ENCODE results near the gene NPIPA1.
"Not testable (repeated sequence)": the region's sequence is repeated elsewhere in the genome, so short reads cannot be mapped to it uniquely, and the experiment has no call there.

The NPIPA1 gene

DNA sequence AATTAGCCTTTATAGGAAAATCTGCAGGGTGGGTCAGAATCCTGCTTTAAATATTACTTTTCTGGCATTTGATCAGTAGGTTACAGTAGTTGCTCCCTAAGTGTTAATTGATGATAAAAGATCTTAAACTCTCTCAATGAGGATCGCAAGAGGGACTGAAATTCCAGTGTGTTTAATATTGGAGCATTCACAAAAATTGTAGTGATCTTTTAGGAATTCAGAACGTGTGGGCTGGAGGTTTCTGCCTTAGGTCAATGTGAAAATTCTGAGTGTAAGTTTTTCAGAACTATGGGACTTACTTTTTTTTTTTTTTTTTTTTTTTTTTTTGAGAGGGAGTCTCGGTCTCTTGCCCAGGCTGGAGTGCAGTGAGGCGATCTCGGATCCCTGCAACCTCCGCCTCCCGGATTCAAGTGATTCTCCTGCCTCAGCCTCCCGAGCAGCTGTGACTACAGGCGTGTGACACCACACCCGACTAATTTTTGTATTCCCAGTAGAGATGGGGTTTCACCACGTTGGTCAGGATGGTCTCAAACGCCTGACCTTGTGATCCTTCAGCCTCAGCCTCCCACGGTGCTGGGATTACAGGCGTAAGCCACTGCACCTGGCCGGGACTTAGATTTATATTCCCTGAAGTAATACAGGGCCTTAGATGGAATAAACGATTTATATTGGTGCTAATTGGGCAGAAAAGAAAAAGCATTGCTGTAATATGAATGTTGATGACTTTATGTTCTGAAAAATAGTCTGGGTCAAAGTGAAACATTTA is 39.9 kb downstream of the NPIPA1 start:
- DNase-seq (ENCODE audit: low read depth in 2 of 2) = not testable (repeated sequence)

DNA sequence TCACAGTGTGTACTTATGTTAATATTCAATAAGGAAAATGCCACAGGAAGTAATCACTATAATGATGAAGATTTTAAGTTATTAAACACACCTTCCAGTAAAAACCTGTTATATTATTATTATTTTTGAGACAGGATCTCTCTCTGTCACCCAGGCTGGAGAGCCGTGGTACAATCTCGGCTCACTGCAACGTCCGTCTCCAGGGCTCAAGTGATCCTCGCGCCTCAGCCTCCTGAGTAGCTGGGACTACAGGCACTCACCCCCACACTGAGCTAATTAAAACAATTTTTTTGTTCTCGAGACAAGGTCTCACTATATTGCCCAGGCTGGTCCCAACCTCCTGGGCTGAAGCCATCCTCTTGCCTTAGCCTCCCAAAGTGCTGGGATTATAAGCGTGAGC is 41.0 kb downstream of the NPIPA1 start:
- DNase-seq (ENCODE audit: low read depth in 2 of 2) = not testable (repeated sequence)

DNA sequence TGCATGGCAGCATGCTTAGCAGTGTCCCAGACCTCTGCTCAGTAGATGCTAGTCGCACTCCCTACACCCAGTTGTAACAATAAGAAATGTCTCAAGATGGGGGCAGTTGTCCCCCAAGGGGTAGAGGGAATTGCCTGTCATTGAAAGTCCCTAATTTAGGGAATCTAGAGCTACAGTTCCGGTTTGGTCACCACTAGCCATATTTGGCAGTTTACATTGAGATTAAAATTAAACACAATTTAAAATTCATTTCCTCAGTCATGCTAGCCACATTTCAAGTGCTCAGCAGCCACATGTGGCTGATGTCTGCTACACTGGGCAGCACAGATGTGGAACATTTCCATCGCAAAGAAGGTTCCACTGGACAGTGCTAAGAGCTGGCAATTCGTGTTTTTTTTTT is 41.7 kb downstream of the NPIPA1 start:
- DNase-seq (ENCODE audit: low read depth in 2 of 2) = not testable (repeated sequence)

DNA sequence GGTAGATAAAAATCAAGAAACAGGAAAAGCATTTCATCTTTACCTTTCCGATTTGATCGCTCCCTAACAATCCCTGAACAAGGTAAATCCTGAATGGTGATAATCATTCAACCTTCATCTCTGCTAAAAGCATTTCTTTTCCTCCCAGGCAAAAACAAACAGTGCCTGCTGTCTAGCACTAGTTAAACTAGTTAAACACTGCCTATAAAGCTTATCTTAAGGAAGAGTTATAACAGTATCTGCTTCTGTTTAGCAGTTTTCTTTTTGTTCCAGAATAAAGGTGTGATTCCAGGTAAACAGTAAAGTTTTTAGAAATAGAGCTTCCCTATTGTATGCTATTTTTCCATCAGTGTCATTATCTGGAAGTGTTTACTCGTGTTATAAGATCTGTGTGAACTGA is 44.0 kb downstream of the NPIPA1 start:
- DNase-seq (ENCODE audit: low read depth in 2 of 2) = not testable (repeated sequence)

DNA sequence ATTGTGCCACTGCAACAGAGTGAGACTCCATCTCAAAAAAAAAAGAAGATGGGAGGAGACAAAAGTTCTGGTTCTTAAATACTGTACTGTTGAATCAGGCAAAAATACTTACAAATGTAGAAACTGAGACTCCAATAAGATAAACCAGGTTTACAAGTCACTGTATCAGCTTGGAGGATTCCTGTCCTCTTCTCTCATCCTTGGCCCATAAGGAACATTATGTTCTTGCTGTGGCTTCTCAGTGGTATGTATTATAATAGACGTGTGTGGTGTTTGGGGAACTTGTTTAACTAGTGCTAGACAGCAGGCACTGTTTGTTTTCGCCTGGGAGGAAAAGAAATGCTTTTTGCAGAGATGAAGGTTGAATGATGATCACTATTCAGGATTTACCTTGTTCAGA is 45.3 kb downstream of the NPIPA1 start:
- DNase-seq (ENCODE audit: low read depth in 2 of 2) = not testable (repeated sequence)

DNA sequence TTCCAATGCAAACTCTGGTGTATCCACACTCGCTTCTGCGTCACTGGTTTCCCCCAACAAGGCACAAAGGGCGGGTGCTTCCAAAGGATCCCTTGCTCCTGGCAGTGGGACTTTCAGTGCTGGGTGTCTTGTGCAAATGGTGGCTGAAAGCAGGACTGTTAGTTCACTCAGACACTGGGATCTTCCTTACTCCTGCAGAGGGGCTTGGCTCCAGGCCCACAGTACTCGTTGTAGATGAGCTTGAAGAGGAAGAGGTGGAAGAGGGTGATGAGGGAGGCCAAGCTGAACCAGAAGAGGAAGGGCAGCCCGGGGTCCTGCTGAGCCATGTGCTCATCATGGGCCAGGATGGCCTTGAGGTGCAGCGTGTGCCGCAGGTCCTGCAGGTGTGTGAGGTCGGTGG is 50.8 kb downstream of the NPIPA1 start:
- DNase-seq (ENCODE audit: low read depth in 2 of 2) = not testable (repeated sequence)

DNA sequence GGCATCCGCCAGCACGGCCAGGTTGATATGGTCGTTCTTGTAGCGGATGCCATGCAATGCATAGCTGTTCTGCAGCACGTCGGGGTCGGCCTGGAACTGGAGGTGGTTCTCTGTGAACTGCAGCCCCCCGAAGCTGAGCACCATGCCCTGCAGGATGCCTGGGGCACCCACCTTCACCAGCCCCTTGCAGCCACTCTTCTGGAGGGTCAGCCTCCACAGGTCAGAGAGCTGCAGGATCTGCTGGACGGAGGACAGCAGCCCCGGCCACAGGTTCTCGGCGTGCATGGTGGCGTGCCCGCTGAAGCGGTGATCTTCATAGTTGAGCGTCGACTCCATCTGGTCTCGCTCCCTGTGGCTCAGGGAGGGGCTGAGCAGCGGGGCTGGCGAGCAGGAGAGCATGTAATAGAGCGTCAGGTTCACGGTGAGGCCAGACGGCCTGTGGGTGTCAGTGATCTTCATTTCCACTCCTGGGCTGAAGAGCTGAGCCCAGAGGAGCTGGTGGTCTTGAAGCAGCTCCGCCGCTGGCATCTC is 51.5 kb downstream of the NPIPA1 start:
- DNase-seq (ENCODE audit: low read depth in 2 of 2) = not testable (repeated sequence)

DNA sequence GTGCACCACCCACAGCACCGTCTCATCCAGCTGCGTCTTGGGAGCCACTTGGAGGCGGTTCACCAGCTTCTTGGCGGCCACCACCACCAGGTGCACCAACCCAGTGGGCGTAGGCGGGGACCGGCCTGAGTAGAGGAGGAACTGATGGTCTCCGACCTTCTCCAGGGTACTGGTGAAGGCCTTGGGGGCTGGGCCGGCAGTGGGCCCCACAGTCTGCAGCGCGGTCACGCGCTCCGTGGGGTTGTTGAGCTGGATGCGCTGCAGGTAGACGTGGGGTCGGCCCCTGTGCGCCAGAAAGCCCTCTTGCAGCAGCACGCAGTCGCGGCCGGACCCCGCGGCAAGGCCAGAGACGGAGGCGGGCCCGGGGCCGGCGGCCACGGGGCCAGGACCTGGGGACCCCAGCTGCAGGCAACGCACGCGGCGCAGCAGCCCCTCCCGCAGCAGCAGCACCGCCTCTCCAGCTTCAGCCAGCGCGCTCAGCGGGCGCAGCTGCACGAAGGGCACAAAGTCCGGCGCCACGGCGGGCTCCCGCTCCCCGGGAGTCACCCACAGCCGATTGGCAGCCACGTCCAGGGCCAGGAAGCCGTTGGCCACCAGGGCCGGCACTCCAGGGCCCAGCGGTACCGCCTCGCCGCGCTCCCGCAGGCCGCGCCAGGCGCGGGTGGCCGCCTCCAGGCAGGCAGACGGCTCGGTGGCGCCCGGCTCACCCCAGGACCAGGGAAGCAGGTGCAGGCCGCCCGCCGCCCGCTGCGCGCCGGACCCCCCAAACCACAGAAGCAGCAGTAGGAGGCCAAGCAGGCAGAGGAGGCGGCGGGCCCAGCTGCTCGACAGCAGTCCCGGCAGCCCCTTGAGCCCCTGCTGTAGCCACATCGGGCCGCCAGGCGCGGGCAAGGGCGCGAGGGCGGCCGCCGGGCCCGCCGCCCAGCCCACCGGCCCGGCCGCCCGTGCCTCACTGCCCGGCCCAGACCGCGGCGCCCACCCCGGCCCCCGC is 52.3 kb downstream of the NPIPA1 start:
- DNase-seq (ENCODE audit: low read depth in 2 of 2) = not testable (repeated sequence)

DNA sequence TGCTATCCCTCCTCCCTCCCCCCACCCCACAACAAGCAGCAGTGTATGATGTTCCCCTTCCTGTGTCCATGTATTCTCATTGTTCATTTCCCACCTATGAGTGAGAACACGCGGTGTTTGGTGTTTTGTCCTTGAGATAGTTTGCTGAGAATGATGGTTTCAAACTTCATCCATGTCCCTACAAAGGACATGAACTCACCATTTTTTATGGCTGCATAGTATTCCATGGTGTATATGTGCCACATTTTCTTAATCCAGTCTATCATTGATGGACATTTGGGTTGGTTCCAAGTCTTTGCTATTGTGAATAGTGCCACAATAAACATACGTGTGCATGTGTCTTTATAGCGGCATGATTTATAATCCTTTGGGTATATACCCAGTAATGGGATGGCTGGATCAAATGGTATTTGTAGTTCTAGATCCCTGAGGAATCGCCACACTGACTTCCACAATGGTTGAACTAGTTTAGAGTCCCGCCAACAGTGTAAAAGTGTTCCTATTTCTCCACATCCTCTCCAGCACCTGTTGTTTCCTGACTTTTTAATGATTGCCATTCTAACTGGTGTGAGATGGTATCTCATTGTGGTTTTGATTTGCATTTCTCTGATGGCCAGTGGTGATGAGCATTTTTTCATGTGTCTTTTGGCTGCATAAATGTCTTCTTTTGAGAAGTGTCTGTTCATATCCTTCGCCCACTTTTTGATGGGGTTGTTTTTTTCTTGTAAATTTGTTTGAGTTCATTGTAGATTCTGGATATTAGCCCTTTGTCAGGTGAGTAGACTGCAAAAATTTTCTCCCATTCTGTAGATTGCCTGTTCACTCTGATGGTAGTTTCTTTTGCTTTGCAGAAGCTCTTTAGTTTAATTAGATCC is 56.3 kb downstream of the NPIPA1 start:
- DNase-seq (ENCODE audit: low read depth in 2 of 2) = not testable (repeated sequence)

DNA sequence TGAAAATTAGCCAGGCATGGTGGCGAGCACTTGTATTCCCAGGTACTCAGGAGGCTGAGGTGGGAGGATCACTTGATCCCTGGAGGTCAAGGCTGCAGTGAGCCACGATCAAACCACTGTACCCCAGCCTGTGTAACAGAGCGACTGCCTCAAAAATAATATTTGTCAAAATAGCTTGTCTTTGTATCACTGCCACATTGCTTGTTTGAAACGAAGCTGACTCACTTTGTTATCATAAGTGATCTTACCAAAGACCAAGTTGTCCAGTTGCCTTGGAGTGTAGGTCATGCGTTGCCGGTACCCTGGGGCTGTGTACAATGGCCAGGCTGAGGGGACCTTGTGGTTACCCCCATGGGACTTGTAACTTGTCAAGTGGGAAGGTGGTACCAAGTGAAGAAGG is 59.5 kb downstream of the NPIPA1 start:
- DNase-seq (ENCODE audit: low read depth in 2 of 2) = not testable (repeated sequence)

DNA sequence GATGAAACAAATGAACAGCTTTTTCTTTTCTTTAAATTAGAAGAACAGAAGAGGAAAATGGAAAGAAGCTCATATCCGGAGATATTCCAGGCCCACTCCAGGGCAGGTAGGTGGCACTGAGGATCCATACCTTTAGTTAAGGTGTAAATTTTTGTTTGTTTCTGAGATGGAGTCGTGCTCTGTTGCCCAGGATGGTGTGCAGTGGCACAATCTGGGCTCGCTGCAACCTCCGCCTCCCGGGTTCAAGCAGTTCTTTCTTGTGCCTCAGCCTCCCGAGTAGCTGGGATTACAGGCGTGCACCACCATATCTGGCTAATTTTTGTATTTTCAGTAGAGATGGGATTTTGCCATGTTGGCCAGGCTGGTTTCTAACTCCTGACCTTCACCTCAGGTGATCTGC is 61.1 kb downstream of the NPIPA1 start:
- DNase-seq (ENCODE audit: low read depth in 2 of 2) = not testable (repeated sequence)

DNA sequence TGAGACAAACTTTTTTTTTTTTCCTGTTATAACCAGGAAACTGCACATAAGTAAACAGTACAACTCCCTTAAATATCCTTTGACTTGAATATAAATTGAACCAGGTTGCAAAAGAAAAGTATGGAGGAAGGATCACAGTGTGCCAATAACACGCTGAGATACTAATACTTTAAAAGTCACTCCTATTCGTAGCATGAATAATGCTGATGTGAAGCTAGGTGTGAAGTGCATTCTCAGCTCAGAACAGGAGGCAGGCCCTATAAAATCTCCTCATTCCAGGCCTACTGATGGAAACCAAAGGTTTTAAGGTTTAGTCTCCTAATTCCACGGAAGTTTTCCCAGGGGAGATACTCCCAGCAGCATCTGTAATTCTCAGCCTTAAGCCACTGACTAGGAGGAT is 62.6 kb downstream of the NPIPA1 start:
- DNase-seq (ENCODE audit: low read depth in 2 of 2) = not testable (repeated sequence)
